RWPE2 (cell line): Measurements from ENCODE around the gene HYAL2.

Source experiments
- ATAC-seq: fragments of 200-7000 bp; cut with Tn5 transposase; 3 replicates; pipeline ENCODE4 v1.9.1; 2021; ENCODE audit warnings: low read depth
- DNase-seq: peaks from one replicate; pipeline ENCODE4 v3.0.0-alpha.2; 2020; ENCODE audit warnings: low spot score
- H3K27ac ChIP-seq: fragments of 450-650 bp; 2 replicates; pipeline ENCODE4 v1.5.1; 2017; ENCODE audit warnings: mild to moderate bottlenecking; ENCODE audit not compliant: poor library complexity, severe bottlenecking
- H3K27me3 ChIP-seq: fragments of 250-450 bp; sonication (Bioruptor Pico); 2 replicates; pipeline ENCODE4 v1.5.1; 2021; ENCODE audit warnings: mild to moderate bottlenecking, moderate library complexity; ENCODE audit not compliant: insufficient read depth, poor library complexity, severe bottlenecking
- H3K36me3 ChIP-seq: fragments of 250-450 bp; sonication (Bioruptor Pico); 2 replicates; pipeline ENCODE4 v1.5.1; 2020; ENCODE audit warnings: low read depth, mild to moderate bottlenecking, moderate library complexity
- H3K4me1 ChIP-seq: fragments of 250-450 bp; sonication (Bioruptor Pico); 2 replicates; pipeline ENCODE4 v1.5.1; 2021; ENCODE audit warnings: mild to moderate bottlenecking, moderate library complexity; ENCODE audit not compliant: insufficient read depth, poor library complexity, severe bottlenecking
- H3K4me3 ChIP-seq: fragments of 250-450 bp; sonication (Bioruptor Pico); 2 replicates; pipeline ENCODE4 v1.5.1; 2021; ENCODE audit warnings: mild to moderate bottlenecking, moderate library complexity; ENCODE audit not compliant: severe bottlenecking
- H3K9me3 ChIP-seq: fragments of 250-450 bp; sonication (Bioruptor Pico); 2 replicates; pipeline ENCODE4 v1.5.1; 2021; ENCODE audit warnings: mild to moderate bottlenecking, moderate library complexity; ENCODE audit not compliant: severe bottlenecking
- CTCF ChIP-seq: fragments of 450-650 bp; IDR thresholded peaks from one replicate; pipeline ENCODE4 v1.5.1; 2017; ENCODE audit warnings: mild to moderate bottlenecking, moderate library complexity; ENCODE audit not compliant: poor library complexity, severe bottlenecking

HYAL2 gene

GRCh38 chr3:50297896-50298725, 24.4 kb downstream of the HYAL2 start:
- DNase-seq (no peak), ATAC-seq (no peak)
- Histone ChIP-seq H3K4me1 (peaks cover 9% of the 10 kb centered on the region), H3K4me3 (peak overlapping the region; percentile 63), H3K27me3 (no peaks in the 10 kb centered on the region), H3K9me3 (no peaks in the 10 kb centered on the region), H3K36me3 (no peaks in the 10 kb centered on the region), H3K27ac (peak overlapping the region; percentile 95)
- no peak for TF ChIP-seq CTCF

DNA sequence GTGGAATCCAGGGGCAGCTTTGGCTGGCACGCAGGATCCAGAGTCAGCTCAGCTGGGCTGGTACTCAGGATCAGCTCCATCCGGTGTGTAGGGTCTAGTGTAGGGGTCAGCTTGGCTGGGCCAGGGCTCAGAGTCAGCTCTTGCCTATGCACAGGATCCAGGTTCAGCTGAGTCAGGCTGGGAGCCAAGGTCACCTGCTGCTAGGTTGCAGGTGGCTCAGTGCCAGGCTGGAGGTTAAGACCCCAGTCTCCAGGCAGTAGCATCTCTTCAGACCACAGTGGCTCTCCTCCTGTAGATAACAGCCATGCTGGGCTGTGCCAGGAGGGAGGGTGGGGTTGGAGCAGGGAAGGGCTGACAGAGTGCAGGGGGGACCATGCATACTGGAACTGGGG, 25.2 kb downstream of the HYAL2 start:
- ATAC-seq = no peak
- DNase-seq = no peak
- H3K27ac ChIP-seq = no peak overlapping the region
- H3K9me3 ChIP-seq = no peaks in the 10 kb centered on the region
- H3K27me3 ChIP-seq = no peaks in the 10 kb centered on the region
- no peak for TF ChIP-seq CTCF
- no peaks in the 10 kb centered on the region for H3K36me3 ChIP-seq
- H3K4me3 ChIP-seq = no peak overlapping the region
- peaks cover 9% of the 10 kb centered on the region for H3K4me1 ChIP-seq

DNA sequence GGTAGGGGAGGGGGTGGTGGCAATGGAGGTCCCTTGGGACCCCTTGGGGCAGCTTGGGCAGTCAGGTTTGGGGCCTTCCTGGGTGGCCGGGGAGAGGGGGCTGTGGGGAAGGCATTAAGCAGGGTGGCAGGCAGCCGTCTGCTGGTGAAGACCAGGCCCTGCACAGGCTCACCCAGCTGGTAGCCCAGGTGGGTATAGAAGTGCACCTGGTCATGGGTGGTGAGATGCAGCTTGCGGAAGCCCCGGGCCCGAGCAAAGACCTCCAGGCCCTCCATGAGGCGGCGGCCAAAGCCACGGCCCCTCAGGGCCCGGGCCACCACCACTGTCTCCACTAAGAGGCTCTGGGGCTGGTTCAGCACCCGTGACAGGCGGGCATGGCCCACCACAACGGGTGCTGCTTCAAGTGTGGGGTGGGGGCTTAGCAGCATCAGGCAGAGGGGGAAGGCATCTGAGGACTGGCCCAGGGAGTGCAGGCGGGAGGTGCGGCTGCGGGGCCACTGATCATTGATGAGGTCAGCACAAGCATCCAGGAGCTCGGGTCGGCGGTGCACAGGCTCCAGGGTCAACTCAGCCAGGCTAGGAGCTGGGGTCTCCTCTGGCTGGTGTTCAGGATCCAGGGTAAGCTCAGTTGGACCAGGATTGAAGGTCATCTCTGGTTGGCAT, 25.7 kb downstream of the HYAL2 start:
- TF ChIP-seq CTCF = no peak
- no peaks in the 10 kb centered on the region for H3K9me3 ChIP-seq
- no peaks in the 10 kb centered on the region for H3K27me3 ChIP-seq
- H3K36me3 ChIP-seq = no peaks in the 10 kb centered on the region
- H3K27ac ChIP-seq = no peak overlapping the region
- ATAC-seq = no peak
- H3K4me1 ChIP-seq = peaks cover 9% of the 10 kb centered on the region
- no peak for DNase-seq
- H3K4me3 ChIP-seq = no peak overlapping the region

DNA sequence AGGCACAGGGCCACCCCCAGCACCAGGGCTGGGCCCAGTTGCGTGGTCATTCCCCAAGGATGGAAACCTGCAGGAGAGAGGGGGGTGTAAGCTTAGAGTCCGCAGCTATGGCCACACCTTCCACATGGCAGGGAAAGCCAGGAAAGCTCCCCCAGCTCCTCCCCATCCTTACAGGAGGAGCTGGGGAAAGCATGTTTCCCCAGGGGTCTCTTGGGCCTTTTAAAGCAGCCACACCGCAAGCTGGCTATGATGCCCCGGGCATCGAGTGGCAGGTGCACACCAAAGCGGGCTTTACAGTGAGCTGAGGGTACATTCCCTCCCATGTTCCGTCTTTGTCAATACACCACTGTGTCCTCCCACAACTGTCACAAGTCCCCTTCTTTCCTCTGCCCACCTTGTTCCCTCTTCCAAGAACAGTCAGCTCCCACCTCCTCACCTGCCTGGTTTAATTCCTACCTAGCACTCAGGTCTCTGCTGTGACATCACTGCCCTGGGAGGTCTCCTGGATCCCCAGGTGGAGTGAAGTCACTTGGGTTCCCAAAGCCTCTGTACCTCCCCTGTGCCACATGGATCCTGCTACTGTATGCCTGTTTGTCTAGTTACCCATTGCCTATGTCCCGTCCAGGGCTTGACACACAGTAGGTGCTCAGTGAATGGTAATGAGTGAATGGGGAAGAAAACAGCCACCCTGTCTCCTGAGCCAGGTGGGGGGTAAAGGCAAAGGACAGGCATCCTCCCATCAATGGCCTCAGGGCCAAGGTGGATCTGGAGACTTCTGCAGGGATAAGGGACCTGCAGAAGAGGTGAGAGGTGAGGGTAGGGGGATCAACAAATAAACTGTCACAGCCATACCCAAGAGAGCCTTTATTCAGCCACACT, 26.8 kb downstream of the HYAL2 start:
- Histone ChIP-seq H3K27ac (no peak overlapping the region), H3K27me3 (no peaks in the 10 kb centered on the region), H3K4me3 (no peak overlapping the region), H3K9me3 (no peaks in the 10 kb centered on the region), H3K4me1 (peaks cover 9% of the 10 kb centered on the region), H3K36me3 (no peaks in the 10 kb centered on the region; the same call in 1 of the 2 replicates)
- ATAC-seq = no peak
- no peak for TF ChIP-seq CTCF
- DNase-seq = no peak
